Suprapubic skin (tissue), 4 donors: Measurements from ENCODE around the gene FBP1.

ENCODE experiments used
- EP300 ChIP-seq: sonication (generic); formaldehyde crosslinking; IDR thresholded peaks from one replicate; pipeline ENCODE4 v1.6.1; 2017; ENCODE audit warnings: antibody characterized with exemption
- POLR2A ChIP-seq, 2 donors: fragments of 450-650 bp; IDR thresholded peaks; one replicate each; pipeline ENCODE4 v1.6.1; 2017; ENCODE audit warnings: antibody characterized with exemption in 2 of 2, mild to moderate bottlenecking in 2 of 2, moderate library complexity in 2 of 2
- POLR2AphosphoS5 ChIP-seq, 3 donors: sonication (generic); formaldehyde crosslinking; IDR thresholded peaks; one replicate each; pipeline ENCODE4 v1.6.1; 2017; ENCODE audit warnings: antibody characterized with exemption in 3 of 3
- TF ChIP-seq, protein P1 (sequence below), 2 donors: fragments of 200-600 bp in 1 of 2; fragments of 450-650 bp in 1 of 2; sonication (generic) in 1 of 2; IDR thresholded peaks; one replicate each; pipeline ENCODE4 v1.5.1; 2016 to 2019; ENCODE audit warnings: antibody characterized with exemption in 2 of 2, mild to moderate bottlenecking in 1 of 2, moderate library complexity in 1 of 2

DNA sequence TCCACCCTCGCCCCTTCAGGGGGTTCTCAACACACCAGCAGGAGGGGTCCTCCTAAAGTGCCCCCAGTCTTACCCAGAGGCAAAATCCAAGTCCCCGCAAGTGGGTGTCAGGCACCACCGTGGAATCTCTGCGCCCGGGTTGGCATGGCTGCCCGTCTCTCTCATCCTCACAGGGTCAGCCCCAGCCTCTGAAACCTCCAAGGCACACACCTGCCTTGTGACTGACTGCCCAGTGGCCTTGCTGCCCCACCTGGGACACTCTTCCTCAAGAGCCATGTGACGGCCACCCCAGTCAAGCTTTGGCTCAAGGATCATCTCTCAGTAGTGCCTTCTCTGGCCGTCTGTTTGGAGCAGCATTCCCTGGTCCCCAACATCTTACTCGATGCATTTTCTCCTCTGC is 50.6 kb downstream of the FBP1 start:
- TF ChIP-seq, protein P1, sequence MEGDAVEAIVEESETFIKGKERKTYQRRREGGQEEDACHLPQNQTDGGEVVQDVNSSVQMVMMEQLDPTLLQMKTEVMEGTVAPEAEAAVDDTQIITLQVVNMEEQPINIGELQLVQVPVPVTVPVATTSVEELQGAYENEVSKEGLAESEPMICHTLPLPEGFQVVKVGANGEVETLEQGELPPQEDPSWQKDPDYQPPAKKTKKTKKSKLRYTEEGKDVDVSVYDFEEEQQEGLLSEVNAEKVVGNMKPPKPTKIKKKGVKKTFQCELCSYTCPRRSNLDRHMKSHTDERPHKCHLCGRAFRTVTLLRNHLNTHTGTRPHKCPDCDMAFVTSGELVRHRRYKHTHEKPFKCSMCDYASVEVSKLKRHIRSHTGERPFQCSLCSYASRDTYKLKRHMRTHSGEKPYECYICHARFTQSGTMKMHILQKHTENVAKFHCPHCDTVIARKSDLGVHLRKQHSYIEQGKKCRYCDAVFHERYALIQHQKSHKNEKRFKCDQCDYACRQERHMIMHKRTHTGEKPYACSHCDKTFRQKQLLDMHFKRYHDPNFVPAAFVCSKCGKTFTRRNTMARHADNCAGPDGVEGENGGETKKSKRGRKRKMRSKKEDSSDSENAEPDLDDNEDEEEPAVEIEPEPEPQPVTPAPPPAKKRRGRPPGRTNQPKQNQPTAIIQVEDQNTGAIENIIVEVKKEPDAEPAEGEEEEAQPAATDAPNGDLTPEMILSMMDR (IDR thresholded peaks at IDR 0.05) = no peak
- TF ChIP-seq POLR2A (IDR thresholded peaks at IDR 0.05) (no peak), EP300 (no peak), POLR2AphosphoS5 (IDR thresholded peaks at IDR 0.05) (no peak)
